ENCODE results near the gene SPNS2.

DNA sequence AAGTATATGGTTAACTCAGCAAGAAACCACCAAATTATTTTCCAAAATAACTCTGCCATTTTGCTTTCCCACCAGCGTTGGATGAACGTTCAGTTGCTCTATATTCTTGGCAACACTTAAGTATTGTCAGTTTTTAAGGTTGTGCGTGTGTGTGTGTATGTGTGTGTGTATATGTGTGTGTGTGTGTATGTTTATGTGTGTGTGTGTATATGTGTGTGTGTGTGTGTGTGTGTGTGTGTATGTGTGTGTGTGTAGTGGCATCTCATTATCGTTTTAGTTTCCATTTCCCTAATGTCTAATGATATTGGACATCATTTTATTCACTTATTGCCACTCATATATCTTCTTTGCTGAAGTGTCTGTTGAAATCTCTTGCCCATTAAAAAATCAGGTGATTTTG, 74.4 kb downstream of the SPNS2 start:
- TF ChIP-seq, protein P1, sequence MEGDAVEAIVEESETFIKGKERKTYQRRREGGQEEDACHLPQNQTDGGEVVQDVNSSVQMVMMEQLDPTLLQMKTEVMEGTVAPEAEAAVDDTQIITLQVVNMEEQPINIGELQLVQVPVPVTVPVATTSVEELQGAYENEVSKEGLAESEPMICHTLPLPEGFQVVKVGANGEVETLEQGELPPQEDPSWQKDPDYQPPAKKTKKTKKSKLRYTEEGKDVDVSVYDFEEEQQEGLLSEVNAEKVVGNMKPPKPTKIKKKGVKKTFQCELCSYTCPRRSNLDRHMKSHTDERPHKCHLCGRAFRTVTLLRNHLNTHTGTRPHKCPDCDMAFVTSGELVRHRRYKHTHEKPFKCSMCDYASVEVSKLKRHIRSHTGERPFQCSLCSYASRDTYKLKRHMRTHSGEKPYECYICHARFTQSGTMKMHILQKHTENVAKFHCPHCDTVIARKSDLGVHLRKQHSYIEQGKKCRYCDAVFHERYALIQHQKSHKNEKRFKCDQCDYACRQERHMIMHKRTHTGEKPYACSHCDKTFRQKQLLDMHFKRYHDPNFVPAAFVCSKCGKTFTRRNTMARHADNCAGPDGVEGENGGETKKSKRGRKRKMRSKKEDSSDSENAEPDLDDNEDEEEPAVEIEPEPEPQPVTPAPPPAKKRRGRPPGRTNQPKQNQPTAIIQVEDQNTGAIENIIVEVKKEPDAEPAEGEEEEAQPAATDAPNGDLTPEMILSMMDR (IDR thresholded peaks at IDR 0.05) = no peak
- TF ChIP-seq ZFX (IDR thresholded peaks at IDR 0.05; ENCODE audit: borderline replicate concordance) = no peak

All from 22Rv1 (cell line).